WTC11 (cell line): ENCODE data around the gene ADAM12.

ENCODE experiments used
- CBFB ChIP-seq: sonication (generic); formaldehyde crosslinking; IDR thresholded peaks from 2 replicates; pipeline ENCODE4 v1.8.1; 2022; ENCODE audit warnings: mild to moderate bottlenecking, low read depth, missing genetic modification reagents
- CREM ChIP-seq: sonication (generic); formaldehyde crosslinking; IDR thresholded peaks from 2 replicates; pipeline ENCODE4 v1.8.1; 2022; ENCODE audit warnings: mild to moderate bottlenecking, missing genetic modification reagents, moderate library complexity
- GABPB1 ChIP-seq: sonication (generic); formaldehyde crosslinking; IDR thresholded peaks from 2 replicates; pipeline ENCODE4 v1.8.1; 2023; ENCODE audit warnings: mild to moderate bottlenecking, missing genetic modification reagents
- GRHL2 ChIP-seq: fragments of 250-450 bp; sonication (Bioruptor Pico); IDR thresholded peaks from 2 replicates; pipeline ENCODE4 v1.8.0; 2022; ENCODE audit warnings: mild to moderate bottlenecking, moderate library complexity; ENCODE audit not compliant: insufficient replicate concordance, severe bottlenecking
- TF ChIP-seq, protein P1 (sequence below): sonication (generic); formaldehyde crosslinking; IDR thresholded peaks from 2 replicates; pipeline ENCODE4 v1.8.0; 2022; ENCODE audit warnings: mild to moderate bottlenecking, missing genetic modification reagents
- TF ChIP-seq, protein P2 (sequence below): fragments of 200-600 bp; IDR thresholded peaks from 2 replicates; pipeline ENCODE4 v1.8.0; 2022; ENCODE audit warnings: antibody characterized with exemption

- TF ChIP-seq GABPB1 (CRISPR knock-in tag), result no peak
- TF ChIP-seq CBFB, result no peak
- no peak for TF ChIP-seq CREM (CRISPR knock-in tag)
- TF ChIP-seq GRHL2 (CRISPR knock-in tag), result no peak
- TF ChIP-seq, protein P1, sequence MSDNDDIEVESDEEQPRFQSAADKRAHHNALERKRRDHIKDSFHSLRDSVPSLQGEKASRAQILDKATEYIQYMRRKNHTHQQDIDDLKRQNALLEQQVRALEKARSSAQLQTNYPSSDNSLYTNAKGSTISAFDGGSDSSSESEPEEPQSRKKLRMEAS (CRISPR knock-in tag), result no peak
- TF ChIP-seq, protein P2, sequence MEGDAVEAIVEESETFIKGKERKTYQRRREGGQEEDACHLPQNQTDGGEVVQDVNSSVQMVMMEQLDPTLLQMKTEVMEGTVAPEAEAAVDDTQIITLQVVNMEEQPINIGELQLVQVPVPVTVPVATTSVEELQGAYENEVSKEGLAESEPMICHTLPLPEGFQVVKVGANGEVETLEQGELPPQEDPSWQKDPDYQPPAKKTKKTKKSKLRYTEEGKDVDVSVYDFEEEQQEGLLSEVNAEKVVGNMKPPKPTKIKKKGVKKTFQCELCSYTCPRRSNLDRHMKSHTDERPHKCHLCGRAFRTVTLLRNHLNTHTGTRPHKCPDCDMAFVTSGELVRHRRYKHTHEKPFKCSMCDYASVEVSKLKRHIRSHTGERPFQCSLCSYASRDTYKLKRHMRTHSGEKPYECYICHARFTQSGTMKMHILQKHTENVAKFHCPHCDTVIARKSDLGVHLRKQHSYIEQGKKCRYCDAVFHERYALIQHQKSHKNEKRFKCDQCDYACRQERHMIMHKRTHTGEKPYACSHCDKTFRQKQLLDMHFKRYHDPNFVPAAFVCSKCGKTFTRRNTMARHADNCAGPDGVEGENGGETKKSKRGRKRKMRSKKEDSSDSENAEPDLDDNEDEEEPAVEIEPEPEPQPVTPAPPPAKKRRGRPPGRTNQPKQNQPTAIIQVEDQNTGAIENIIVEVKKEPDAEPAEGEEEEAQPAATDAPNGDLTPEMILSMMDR, result no peak
Observed at GRCh38 chr10:126218174-126218573, 170.1 kb downstream of the ADAM12 start.
